ENCODE measurements around the gene SCGN. TPM values are rescaled to one million over a fixed set of nuclear protein-coding genes. Genes with fewer than 3 reads are reported as not detected.

SCGN gene
- total RNA-seq, 1 donor, result not detected

- no peak for TF ChIP-seq CTCF (IDR thresholded peaks at IDR 0.05; ENCODE audit: insufficient read depth, low read length)
- DNase-seq (ENCODE audit: low read depth), result no peak
- H3K4me3 ChIP-seq (ENCODE audit: low read depth, low read length), result no peak overlapping the region
Measured at GRCh38 chr6:25709761-25710160, 57.7 kb downstream of the SCGN start.

- H3K4me3 ChIP-seq (ENCODE audit: low read depth, low read length), result no peak overlapping the region
- no peak for TF ChIP-seq CTCF (IDR thresholded peaks at IDR 0.05; ENCODE audit: insufficient read depth, low read length)
- DNase-seq (ENCODE audit: low read depth), result no peak
Measured at GRCh38 chr6:25710287-25710686, 58.3 kb downstream of the SCGN start.

- DNase-seq (ENCODE audit: low read depth), result peak; percentile 6
- no peak overlapping the region for H3K4me3 ChIP-seq (ENCODE audit: low read depth, low read length)
- TF ChIP-seq CTCF (IDR thresholded peaks at IDR 0.05; ENCODE audit: insufficient read depth, low read length), result no peak
Measured at GRCh38 chr6:25713824-25714223, 61.8 kb downstream of the SCGN start.

- no peak for TF ChIP-seq CTCF (IDR thresholded peaks at IDR 0.05; ENCODE audit: insufficient read depth, low read length)
- no peak overlapping the region for H3K4me3 ChIP-seq (ENCODE audit: low read depth, low read length)
- no peak for DNase-seq (ENCODE audit: low read depth)
Measured at GRCh38 chr6:25714765-25715164, 62.8 kb downstream of the SCGN start.

- no peak for TF ChIP-seq CTCF (IDR thresholded peaks at IDR 0.05; ENCODE audit: insufficient read depth, low read length)
- H3K4me3 ChIP-seq (ENCODE audit: low read depth, low read length), result no peak overlapping the region
- DNase-seq (ENCODE audit: low read depth), result no peak
Measured at GRCh38 chr6:25715794-25716193, 63.8 kb downstream of the SCGN start.

- peak; percentile 65 for TF ChIP-seq CTCF (IDR thresholded peaks at IDR 0.05; ENCODE audit: insufficient read depth, low read length)
- no peak overlapping the region for H3K4me3 ChIP-seq (ENCODE audit: low read depth, low read length)
- DNase-seq (ENCODE audit: low read depth), result peak; percentile 53
Measured at GRCh38 chr6:25717866-25718740, 66.1 kb downstream of the SCGN start.
